PC-3 (cell line): ENCODE data around the gene CRTAC1. TPM values are rescaled to one million over a fixed set of nuclear protein-coding genes. Genes with fewer than 3 reads are reported as not detected.

Source experiments
- ATAC-seq: fragments of 200-7000 bp; cut with Tn5 transposase; 2 replicates; pipeline ENCODE4 v1.9.1; 2020; ENCODE audit warnings: mild to moderate bottlenecking, moderate library complexity
- BruUV-seq: library from RNA; stranded (reverse); fragments of 400-500 nt; replicated peaks from 2 replicates; lab custom pipeline; 2021; lab: Mats Ljungman, UMichigan
- CTCF ChIA-PET: fragments of 300-600 bp; sonication (Branson Sonifier 250); formaldehyde crosslinking; loops from one replicate; lab custom pipeline; 2022; ENCODE audit warnings: antibody characterized with exemption; lab: Charles Lee
- POLR2A ChIA-PET: fragments of 300-600 bp; sonication (Branson Sonifier 250); formaldehyde crosslinking; loops from one replicate; lab custom pipeline; 2022; ENCODE audit warnings: antibody characterized with exemption; ENCODE audit not compliant: unreplicated experiment; lab: Charles Lee
- DNase-seq: peaks from one replicate; pipeline ENCODE4 v3.0.0-alpha.2; 2015
- H2AFZ ChIP-seq: fragments of 300-600 bp; sonication (generic); 2 replicates; pipeline ENCODE4 v1.6.0; 2016; ENCODE audit warnings: antibody characterized with exemption, low read length
- H3F3A ChIP-seq: fragments of 300-600 bp; sonication (generic); one replicate; pipeline ENCODE4 v1.6.0; 2017; ENCODE audit warnings: antibody characterized with exemption, low read length, control low read depth, mild to moderate bottlenecking; ENCODE audit not compliant: unreplicated experiment
- H3K27ac ChIP-seq: fragments of 300-600 bp; sonication (generic); 2 replicates; pipeline ENCODE4 v1.5.1; 2016; ENCODE audit warnings: mild to moderate bottlenecking, low read length
- H3K27me3 ChIP-seq: fragments of 300-600 bp; sonication (generic); 2 replicates; pipeline ENCODE4 v1.6.1; 2016; ENCODE audit warnings: low read length, mixed read lengths
- H3K36me3 ChIP-seq: fragments of 300-600 bp; sonication (generic); 2 replicates; pipeline ENCODE4 v1.6.1; 2016; ENCODE audit warnings: low read depth, mixed run types, low read length, mixed read lengths
- H3K4me1 ChIP-seq: fragments of 300-600 bp; sonication (generic); 2 replicates; pipeline ENCODE4 v1.5.1; 2016; ENCODE audit warnings: low read length; ENCODE audit not compliant: insufficient read depth
- H3K4me2 ChIP-seq: fragments of 300-600 bp; sonication (generic); 2 replicates; pipeline ENCODE4 v1.6.0; 2016; ENCODE audit warnings: low read length
- H3K4me3 ChIP-seq: fragments of 300-600 bp; sonication (generic); 2 replicates; pipeline ENCODE4 v1.5.1; 2016; ENCODE audit warnings: mild to moderate bottlenecking, low read length, mixed read lengths
- H3K79me2 ChIP-seq: fragments of 300-600 bp; sonication (generic); 2 replicates; pipeline ENCODE4 v1.6.1; 2017; ENCODE audit warnings: low read length, mixed read lengths
- H3K9ac ChIP-seq: fragments of 300-600 bp; sonication (generic); 2 replicates; pipeline ENCODE4 v1.6.0; 2016; ENCODE audit warnings: mild to moderate bottlenecking, low read length
- H3K9me2 ChIP-seq: fragments of 300-600 bp; sonication (generic); replicated peaks from 2 replicates; pipeline ENCODE4 v1.6.1; 2016; ENCODE audit warnings: mixed run types, low read length, mixed read lengths
- H3K9me3 ChIP-seq: fragments of 300-600 bp; sonication (generic); 2 replicates; pipeline ENCODE4 v1.6.1; 2016; ENCODE audit warnings: low read length, mixed read lengths
- H4K20me1 ChIP-seq: fragments of 300-600 bp; sonication (generic); 2 replicates; pipeline ENCODE4 v1.6.1; 2016; ENCODE audit warnings: low read length, mixed read lengths
- CTCF ChIP-seq: fragments of 300-600 bp; sonication (generic); conservative IDR thresholded peaks from 2 replicates; pipeline ENCODE4 v1.5.1; 2017; ENCODE audit warnings: antibody characterized with exemption, low read depth, mild to moderate bottlenecking, low read length
- EZH2 ChIP-seq: fragments of 300-600 bp; sonication (generic); IDR thresholded peaks from one replicate; pipeline ENCODE4 v1.6.1; 2017; ENCODE audit warnings: antibody characterized with exemption, mild to moderate bottlenecking, low read length; ENCODE audit not compliant: unreplicated experiment
- EZH2phosphoT487 ChIP-seq: fragments of 300-600 bp; sonication (generic); IDR thresholded peaks from 2 replicates; pipeline ENCODE4 v1.6.1; 2018; ENCODE audit warnings: mild to moderate bottlenecking, antibody characterized with exemption, low read length, borderline replicate concordance
- intact Hi-C: fragments of 100-400 bp; cut with micrococcal nuclease; formaldehyde crosslinking; loops from 2 replicates; pipeline ENCODE4 v1.9.0; 2023
- total RNA-seq: library from RNA; depleted of rRNA; stranded (reverse); fragments of >200 nt; gene quantifications from 2 replicates; pipeline ENCODE4 v1.2.3, GENCODE V29; 2014

The CRTAC1 gene
- total RNA-seq, 1 experiment from 2014 or later = not detected

DNA sequence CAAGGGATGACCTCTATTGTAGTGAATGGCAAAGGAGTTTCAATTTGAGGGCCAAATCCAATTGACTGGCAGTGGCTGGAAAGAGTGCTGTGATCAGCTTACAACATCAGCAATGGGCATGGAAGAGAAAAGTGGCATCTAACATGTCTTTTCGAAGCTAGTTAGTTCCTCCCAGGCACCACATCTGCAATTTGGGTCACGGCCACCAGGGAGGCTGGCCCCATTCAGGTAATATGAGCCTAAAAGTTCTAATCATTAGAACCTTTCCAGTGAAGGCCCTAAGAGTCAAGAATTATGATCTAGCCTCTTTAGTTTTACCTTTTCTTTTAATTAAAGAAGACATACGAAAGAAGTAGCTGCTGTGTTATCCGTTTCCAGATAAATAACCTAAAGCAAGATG, 17.3 kb downstream of the CRTAC1 start:
- H2AFZ ChIP-seq = no peak overlapping the region
- H3K4me2 ChIP-seq = no peak overlapping the region
- H3K9me3 ChIP-seq = no peaks in the 10 kb centered on the region
- H3K27ac ChIP-seq = no peak overlapping the region
- no peaks in the 10 kb centered on the region for H4K20me1 ChIP-seq
- H3K9me2 ChIP-seq = no peaks in the 10 kb centered on the region
- H3K36me3 ChIP-seq = no peaks in the 10 kb centered on the region
- no peak for ATAC-seq
- H3K4me1 ChIP-seq = no peaks in the 10 kb centered on the region
- no peak overlapping the region for H3K4me3 ChIP-seq
- peaks cover 35% of the 10 kb centered on the region for H3K27me3 ChIP-seq
- intact Hi-C loops = no loop called here
- H3F3A ChIP-seq = no peaks in the 10 kb centered on the region
- TF ChIP-seq CTCF (no peak), EZH2phosphoT487 (no peak), EZH2 (no peak)
- no peaks in the 10 kb centered on the region for H3K79me2 ChIP-seq
- DNase-seq = no peak
- no TSS peak for BruUV-seq
- POLR2A ChIA-PET = no interaction called here
- no peak overlapping the region for H3K9ac ChIP-seq
- CTCF ChIA-PET = no interaction called here

GRCh38 chr10:98012644-98013043, 17.8 kb downstream of the CRTAC1 start:
- no peak for TF ChIP-seq CTCF
- no peak for TF ChIP-seq EZH2
- TF ChIP-seq EZH2phosphoT487 = no peak
- Histone ChIP-seq H3K9me3 (no peaks in the 10 kb centered on the region), H3K27me3 (peaks cover 35% of the 10 kb centered on the region), H3K9me2 (no peaks in the 10 kb centered on the region), H3K79me2 (no peaks in the 10 kb centered on the region), H3K27ac (no peak overlapping the region), H3K4me1 (no peaks in the 10 kb centered on the region), H3K36me3 (no peaks in the 10 kb centered on the region), H2AFZ (no peak overlapping the region), H4K20me1 (no peaks in the 10 kb centered on the region), H3F3A (no peaks in the 10 kb centered on the region), H3K9ac (no peak overlapping the region), H3K4me3 (no peak overlapping the region), H3K4me2 (no peak overlapping the region)
- no peak for ATAC-seq
- no peak for DNase-seq
- ChIA-PET POLR2A (no interaction called here), CTCF (no interaction called here)
- intact Hi-C loops = no loop called here
- no TSS peak for BruUV-seq

DNA sequence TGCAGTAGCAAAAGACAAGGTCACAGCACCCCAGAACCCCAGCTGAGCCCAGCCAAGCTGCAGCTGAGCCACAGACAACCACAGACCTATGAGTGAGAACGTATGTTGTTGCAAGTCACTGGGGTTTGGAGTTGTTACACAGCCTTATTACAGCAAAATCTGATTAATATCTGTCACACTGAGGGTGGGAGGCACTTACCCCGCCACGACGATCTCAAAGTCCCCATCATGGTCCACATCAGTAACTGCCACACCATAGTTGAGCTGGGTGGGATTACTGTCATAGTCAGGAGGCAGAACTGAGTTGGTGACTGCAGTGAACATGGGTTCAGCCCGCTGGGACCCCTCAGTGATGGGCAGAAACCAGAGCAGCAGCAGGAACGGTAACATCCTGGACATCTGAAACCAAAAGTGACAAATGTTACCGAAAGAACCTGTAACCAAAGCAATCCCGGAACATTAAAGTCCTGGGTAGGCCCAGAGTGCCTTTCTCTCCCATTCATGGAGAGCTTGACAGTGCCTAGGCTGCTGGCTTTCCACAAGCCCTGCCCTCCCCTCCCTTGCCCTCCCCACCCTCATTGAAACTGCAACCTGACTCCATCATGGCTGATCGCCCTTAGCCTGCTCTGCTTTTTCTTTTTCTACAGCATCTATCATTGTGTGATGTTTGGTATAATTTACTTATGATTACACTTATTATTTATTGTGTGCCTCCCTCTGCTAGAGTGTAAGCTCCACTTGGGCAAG, 19.3 kb downstream of the CRTAC1 start:
- H3K9ac ChIP-seq = no peak overlapping the region
- H3K4me1 ChIP-seq = no peaks in the 10 kb centered on the region
- H3K9me3 ChIP-seq = no peaks in the 10 kb centered on the region
- peaks cover 38% of the 10 kb centered on the region for H3K27me3 ChIP-seq
- no peaks in the 10 kb centered on the region for H3K79me2 ChIP-seq
- ChIA-PET POLR2A (no interaction called here), CTCF (no interaction called here)
- no peak overlapping the region for H3K27ac ChIP-seq
- H2AFZ ChIP-seq = no peak overlapping the region
- DNase-seq (no peak), ATAC-seq (no peak)
- no peaks in the 10 kb centered on the region for H3F3A ChIP-seq
- TF ChIP-seq EZH2 (no peak), EZH2phosphoT487 (no peak), CTCF (no peak)
- intact Hi-C loops = no loop called here
- H4K20me1 ChIP-seq = no peaks in the 10 kb centered on the region
- H3K4me2 ChIP-seq = no peak overlapping the region
- H3K4me3 ChIP-seq = no peak overlapping the region
- no peaks in the 10 kb centered on the region for H3K36me3 ChIP-seq
- H3K9me2 ChIP-seq = no peaks in the 10 kb centered on the region
- BruUV-seq = no TSS peak
